GM19043 (cell line): ENCODE results near the gene MMP14.
"Not testable (repeated sequence)": the region's sequence is repeated elsewhere in the genome, so short reads cannot be mapped to it uniquely, and the experiment has no call there.

Experiments
- ATAC-seq: cut with Tn5 transposase; IDR thresholded peaks from one replicate; pipeline ENCODE4 v1.9.1; 2021; ENCODE audit warnings: low read depth; ENCODE audit not compliant: unreplicated experiment

Gene MMP14

DNA sequence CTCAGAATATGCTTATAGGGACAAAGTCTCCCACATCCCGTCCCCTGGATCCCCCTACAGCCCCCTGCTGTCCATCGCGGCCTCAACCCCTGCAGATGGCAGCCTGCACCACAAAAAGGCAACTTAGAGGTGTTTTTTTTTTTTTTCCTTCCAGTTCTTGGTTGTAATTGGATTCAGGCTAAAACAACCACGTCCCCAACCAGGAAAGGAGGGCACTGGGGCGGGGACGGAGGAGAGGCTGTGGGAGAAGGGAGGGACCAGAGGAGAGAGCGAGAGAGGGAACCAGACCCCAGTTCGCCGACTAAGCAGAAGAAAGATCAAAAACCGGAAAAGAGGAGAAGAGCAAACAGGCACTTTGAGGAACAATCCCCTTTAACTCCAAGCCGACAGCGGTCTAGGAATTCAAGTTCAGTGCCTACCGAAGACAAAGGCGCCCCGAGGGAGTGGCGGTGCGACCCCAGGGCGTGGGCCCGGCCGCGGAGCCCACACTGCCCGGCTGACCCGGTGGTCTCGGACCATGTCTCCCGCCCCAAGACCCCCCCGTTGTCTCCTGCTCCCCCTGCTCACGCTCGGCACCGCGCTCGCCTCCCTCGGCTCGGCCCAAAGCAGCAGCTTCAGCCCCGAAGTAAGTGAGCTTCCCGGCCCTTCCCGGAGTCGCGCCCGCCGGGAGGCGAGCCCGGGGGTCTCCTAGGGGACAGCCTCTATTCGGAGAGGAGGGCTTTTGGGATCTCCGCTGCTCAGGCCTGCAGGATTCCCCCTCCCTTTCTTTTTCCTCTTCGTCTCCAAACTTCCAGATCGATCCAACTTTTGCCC lies at the start of gene MMP14:
Gene MMP14 (plus strand): TSS at position 285 of the 813 bp plus-strand sequence. CDS start 233 bp downstream, at position 518.
- ATAC-seq: no peak

GRCh38 chr14:22786685-22787084 lies 49.7 kb upstream of the MMP14 start:
- ATAC-seq: no peak

- no peak for ATAC-seq
Measured at GRCh38 chr14:22791301-22791700, 45.1 kb upstream of the MMP14 start.

DNA sequence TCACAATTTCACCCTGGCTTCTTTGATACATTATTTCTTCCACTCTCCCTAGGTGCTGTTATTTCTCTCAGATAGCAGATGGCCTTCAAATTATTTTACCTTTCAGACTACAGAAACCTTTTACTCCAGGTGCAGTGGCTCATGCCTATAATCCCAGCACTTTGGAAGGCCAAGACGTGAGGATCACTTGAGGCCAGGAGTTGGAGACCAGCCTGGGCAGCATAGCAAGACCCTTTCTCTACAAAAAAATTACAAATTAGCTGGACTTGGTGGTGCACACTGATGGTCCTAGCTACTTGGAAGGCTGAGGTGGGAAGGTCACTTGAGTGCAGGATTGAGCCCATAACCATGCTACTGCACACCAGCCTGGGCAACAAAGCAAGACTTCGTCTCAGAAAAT lies 44.2 kb upstream of the MMP14 start:
- ATAC-seq: no peak

DNA sequence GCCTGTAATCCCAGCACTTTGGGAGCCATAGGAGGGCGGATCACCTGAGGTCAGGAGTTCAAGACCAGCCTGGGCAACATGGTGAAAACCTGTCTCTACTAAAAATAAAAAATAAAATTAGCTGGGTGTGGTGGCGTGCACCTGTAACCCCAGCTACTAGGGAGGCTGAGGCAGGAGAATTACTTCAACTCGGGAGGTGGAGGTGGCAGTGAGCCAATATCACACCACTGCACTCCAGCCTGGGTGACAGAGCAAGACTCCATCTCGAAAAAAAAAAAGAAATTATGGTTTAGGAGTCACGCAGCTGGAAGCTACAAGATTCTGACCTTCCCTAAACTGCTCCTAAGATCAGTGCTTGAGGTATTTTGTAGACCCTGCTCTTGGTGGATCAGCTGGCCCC lies 42.8 kb upstream of the MMP14 start:
- ATAC-seq: not testable (repeated sequence)

DNA sequence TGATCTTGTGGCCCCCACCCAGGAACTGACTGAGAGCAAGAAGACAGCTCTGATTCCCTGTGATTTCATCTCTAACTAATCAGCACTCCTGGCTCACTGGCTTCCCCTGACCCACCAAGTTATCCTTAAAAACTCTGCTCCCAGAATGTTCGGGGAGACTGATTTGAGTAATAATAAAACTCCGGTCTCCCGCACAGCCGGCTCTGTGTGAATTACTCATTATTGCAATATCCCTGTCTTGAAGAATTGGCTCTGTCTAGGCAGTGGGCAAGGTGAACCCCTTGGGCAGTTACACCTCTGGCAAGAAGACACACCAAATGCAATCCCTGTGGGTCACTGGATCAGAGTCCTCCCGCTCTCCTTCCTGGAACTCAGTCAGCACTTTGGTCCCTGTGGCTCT lies 42.4 kb upstream of the MMP14 start:
- no peak for ATAC-seq

DNA sequence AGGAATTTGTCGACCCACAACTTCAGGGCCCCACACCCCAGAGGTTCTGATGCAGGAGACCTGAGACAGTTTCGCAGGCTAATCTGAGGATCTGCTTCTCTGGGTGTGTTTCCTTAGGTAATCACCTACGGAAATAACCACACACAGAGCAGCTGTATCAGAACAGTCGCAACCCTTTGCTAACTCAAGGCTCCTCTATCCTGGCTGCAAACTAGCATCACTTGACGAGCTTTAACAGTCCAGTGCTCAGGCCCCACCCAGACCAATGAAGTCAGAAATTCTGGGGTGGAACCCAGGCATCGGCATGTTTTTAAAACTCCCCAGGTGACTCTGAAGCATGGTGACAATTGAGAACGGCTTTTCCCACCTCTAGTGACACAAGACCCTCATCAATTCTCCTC lies 41.8 kb upstream of the MMP14 start:
- ATAC-seq: no peak

DNA sequence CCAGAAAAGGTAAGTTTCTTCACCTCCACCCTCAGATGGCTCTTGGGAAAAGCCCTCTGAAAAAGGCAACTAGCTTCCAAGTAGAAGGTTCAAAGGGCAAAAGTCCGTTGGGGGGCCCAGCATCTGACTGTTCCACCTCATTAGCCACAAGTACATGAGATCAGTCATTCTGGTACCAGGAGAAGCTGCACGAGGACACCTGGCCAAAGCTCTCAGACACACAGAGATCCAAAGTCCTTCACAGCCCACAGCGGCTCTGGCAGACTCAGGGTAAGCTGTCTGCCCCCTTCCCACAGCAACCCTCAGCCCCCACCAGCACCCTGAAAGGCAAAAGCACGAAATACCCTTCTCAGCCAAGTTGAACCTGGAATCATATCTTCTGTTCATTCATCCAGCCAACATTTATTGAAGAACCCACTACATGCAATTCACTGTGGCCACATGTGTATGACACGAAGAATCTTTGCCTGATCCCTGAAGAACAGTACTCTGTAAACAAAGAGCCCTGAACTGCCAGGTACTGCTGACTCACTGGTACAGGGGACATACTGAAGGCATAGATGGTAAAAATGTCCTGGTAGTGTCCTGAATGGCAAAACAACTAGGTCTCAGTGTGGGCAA lies 40.2 kb upstream of the MMP14 start:
- no peak for ATAC-seq

GRCh38 chr14:22797017-22797917 lies 39.1 kb upstream of the MMP14 start:
- ATAC-seq: no peak

GRCh38 chr14:22798528-22798927 lies 37.9 kb upstream of the MMP14 start:
- no peak for ATAC-seq

DNA sequence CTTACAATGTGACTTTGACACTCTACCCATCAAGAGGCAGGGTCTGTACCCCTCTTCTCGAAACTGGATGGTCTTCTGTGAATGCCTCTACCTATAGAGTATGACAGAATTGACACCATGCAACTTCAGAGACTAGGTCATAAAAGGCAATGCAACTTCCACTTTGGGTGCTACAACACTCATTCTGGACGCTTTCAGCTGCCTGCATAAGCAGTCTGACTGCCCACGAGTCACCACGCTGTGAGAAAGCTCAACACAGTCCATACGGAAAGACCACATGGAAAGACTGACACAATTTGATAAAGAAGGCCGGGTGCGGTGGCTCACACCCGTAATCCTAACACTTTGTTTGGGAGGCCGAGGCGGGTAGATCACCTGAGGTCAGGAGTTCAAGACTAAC lies 36.0 kb upstream of the MMP14 start:
- no peak for ATAC-seq

GRCh38 chr14:22801716-22802115 lies 34.7 kb upstream of the MMP14 start:
- ATAC-seq: no peak

DNA sequence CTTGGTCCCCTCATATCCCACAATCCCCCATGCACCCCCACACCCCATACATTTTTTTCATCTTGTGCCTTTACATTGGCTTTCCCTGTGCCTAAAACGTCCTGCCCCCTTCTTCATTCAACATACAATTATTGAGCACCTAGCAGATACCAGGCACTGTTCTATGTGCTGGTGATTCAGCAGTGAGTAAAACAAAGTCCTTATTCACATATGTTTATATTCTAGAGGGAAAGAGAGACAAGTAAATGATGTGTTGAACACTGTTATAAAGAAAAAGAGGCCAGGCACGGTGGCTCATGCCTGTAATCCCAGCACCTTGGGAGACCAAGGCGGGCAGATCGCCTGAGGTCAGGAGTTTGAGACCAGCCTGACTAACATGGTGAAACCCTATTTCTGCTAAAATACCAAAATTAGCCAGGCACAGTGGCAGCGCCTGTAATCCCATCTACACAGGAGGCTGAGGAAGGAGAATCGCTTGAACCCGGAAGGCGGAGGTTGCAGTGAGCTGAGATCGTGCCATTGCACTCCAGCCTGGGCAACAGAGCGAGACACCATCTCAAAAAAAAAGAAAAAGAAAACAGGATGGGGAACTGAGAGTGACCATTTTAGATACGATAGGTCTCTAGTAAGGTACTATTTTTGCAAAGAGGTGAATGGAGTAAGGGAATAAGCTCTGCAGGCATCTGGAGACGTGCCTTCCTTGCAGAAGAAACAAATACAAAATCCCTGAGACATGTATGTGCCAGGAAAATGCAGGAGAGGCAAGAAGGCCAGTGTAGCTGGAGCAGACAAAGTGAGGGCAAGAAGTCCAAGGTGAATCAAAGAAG lies 33.3 kb upstream of the MMP14 start:
- peak; percentile 42 for ATAC-seq

- ATAC-seq: peak; percentile 48
Measured at GRCh38 chr14:22803687-22803974, 32.8 kb upstream of the MMP14 start.

GRCh38 chr14:22805235-22805634 lies 31.1 kb upstream of the MMP14 start:
- not testable (repeated sequence) for ATAC-seq

DNA sequence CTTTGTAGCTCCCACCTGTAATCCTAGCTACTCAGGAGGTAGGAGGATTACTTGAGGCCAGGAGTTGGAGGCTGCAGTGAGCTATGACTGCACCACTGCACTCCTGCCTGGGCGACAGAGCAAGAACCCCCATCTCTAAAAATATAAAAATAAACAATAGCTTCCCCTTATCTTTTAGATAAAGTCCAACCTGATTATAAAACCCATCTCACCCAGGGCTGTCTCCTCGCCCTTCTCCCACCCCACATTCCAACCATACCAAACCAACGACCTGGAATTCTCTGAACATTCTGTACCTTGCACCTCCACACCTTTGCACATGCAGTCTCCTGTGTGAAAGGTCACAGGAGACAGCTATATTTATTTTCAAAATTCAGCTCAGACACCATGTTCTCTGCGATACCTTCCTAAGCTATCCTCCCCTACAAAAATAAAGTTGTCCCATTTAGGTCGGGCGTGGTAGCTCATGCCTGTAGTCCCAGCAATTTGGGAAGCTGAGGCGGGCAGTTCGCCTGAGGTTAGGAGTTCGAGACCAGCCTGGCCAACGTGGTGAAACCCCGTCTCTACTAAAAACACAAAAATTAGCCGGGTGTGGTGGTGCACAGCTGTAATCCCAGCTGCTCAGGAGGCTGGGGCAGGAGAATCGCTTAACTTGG lies 28.8 kb upstream of the MMP14 start:
- ATAC-seq: no peak

- no peak for ATAC-seq
Measured at GRCh38 chr14:22808388-22809209, 27.8 kb upstream of the MMP14 start.

GRCh38 chr14:22811722-22812121 lies 24.7 kb upstream of the MMP14 start:
- ATAC-seq: no peak

DNA sequence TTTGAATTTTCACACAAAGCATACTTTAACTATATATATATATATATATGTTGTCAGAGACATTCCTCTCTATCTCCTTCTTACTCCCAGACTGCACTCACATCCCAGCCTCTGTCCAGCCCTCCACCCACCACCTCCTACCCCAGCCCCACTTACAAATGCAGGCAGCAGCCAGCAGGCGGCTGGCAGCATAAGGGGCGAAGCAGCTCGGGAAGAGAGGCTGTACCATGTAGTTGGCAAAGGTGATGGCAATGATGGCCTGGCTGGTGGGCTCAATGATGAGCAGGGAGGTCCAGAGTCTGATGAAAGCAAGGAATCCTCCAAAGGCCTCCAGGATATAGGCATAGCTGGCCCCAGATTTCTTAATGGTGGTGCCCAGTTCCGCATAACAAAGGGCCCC lies 23.6 kb upstream of the MMP14 start:
- no peak for ATAC-seq
